Ascending aorta (tissue), 2 donors: ENCODE data around the gene TSC1. TPM values are rescaled to one million over a fixed set of nuclear protein-coding genes. Genes with fewer than 3 reads are reported as not detected.

Experiments
- DNase-seq, 2 donors: peaks; one replicate each; pipeline ENCODE4 v3.0.0-alpha.2; 2019; ENCODE audit warnings: low spot score in 2 of 2
- H3K27ac ChIP-seq, 2 donors: fragments of 200-600 bp; sonication (generic); one replicate each; pipeline ENCODE4 v1.5.1; 2016 to 2017; ENCODE audit warnings: mild to moderate bottlenecking in 1 of 2
- H3K27me3 ChIP-seq: fragments of 200-600 bp; sonication (generic); one replicate; pipeline ENCODE4 v1.5.1; 2017
- H3K36me3 ChIP-seq, 2 donors: fragments of 200-600 bp; sonication (generic); one replicate each; pipeline ENCODE4 v1.5.1; 2016
- H3K4me1 ChIP-seq, 2 donors: fragments of 200-600 bp; sonication (generic); one replicate each; pipeline ENCODE4 v1.5.1; 2016 to 2017; ENCODE audit warnings: mild to moderate bottlenecking in 1 of 2
- H3K4me3 ChIP-seq, 2 donors: fragments of 200-600 bp; sonication (generic); one replicate each; pipeline ENCODE4 v1.5.1; 2016 to 2017; ENCODE audit warnings: mild to moderate bottlenecking in 1 of 2
- H3K9me3 ChIP-seq, 2 donors: fragments of 200-600 bp; sonication (generic); one replicate each; pipeline ENCODE4 v1.5.1; 2016
- CTCF ChIP-seq, 3 experiments: fragments of 200-600 bp in 2 of 3; fragments of 450-650 bp in 1 of 3; sonication (generic) in 2 of 3; IDR thresholded peaks; one replicate each; pipeline ENCODE4 v1.5.1; 2016 to 2019; ENCODE audit warnings: antibody characterized with exemption in 3 of 3, mild to moderate bottlenecking in 1 of 3, moderate library complexity in 1 of 3
- intact Hi-C: fragments of 100-400 bp; cut with DNase I; formaldehyde crosslinking; loops from one replicate; pipeline ENCODE4 v1.15.1; 2023
- total RNA-seq: library from RNA; depleted of rRNA; stranded (reverse); fragments of >200 nt; gene quantifications from one replicate; pipeline ENCODE4 v1.1.0, GENCODE V29; 2016

Gene TSC1
- total RNA-seq, 1 donor from 2014 or later: 39.8 TPM

- no peak for DNase-seq
- Histone ChIP-seq H3K27ac (no peak overlapping the region), H3K36me3 (no peaks in the 10 kb centered on the region), H3K4me3 (no peak overlapping the region), H3K4me1 (peaks cover 0 to 14% of the 10 kb centered on the region in 2 donors), H3K9me3 (no peaks in the 10 kb centered on the region), H3K27me3 (no peaks in the 10 kb centered on the region)
- no peak for TF ChIP-seq CTCF (IDR thresholded peaks at IDR 0.05)
- intact Hi-C loops: loop anchor here (10.0 kb wide), 2 partner anchors 202 to 1082 kb away; partner anchors contain the start of gene BRD3OS
These were observed 1.8 kb downstream of the TSC1 start for GRCh38 chr9:132942541-132943182.

- intact Hi-C loops: no loop called here
- H3K27me3 ChIP-seq: no peaks in the 10 kb centered on the region
- H3K4me3 ChIP-seq: no peak overlapping the region
- no peaks in the 10 kb centered on the region for H3K9me3 ChIP-seq
- H3K36me3 ChIP-seq: peaks cover 3 to 7% of the 10 kb centered on the region in 2 donors
- no peak for TF ChIP-seq CTCF (IDR thresholded peaks at IDR 0.05)
- no peak overlapping the region for H3K27ac ChIP-seq
- peaks cover 0 to 10% of the 10 kb centered on the region in 2 donors for H3K4me1 ChIP-seq
- no peak for DNase-seq
These were observed 5.2 kb downstream of the TSC1 start for GRCh38 chr9:132939169-132939568.

GRCh38 chr9:132937463-132937901, 6.9 kb downstream of the TSC1 start:
- H3K4me3 ChIP-seq: no peak overlapping the region
- peaks cover 7 to 11% of the 10 kb centered on the region in 2 donors for H3K36me3 ChIP-seq
- no peaks in the 10 kb centered on the region for H3K27me3 ChIP-seq
- peaks cover 0 to 3% of the 10 kb centered on the region in 2 donors for H3K4me1 ChIP-seq
- DNase-seq: no peak
- intact Hi-C loops: no loop called here
- no peaks in the 10 kb centered on the region for H3K9me3 ChIP-seq
- H3K27ac ChIP-seq: no peak overlapping the region
- no peak for TF ChIP-seq CTCF (IDR thresholded peaks at IDR 0.05)

GRCh38 chr9:132935026-132935425, 9.4 kb downstream of the TSC1 start:
- intact Hi-C loops: no loop called here
- H3K27me3 ChIP-seq: no peaks in the 10 kb centered on the region
- H3K4me3 ChIP-seq: no peak overlapping the region
- no peak for TF ChIP-seq CTCF (IDR thresholded peaks at IDR 0.05)
- H3K27ac ChIP-seq: no peak overlapping the region
- no peak for DNase-seq
- H3K4me1 ChIP-seq: no peaks in the 10 kb centered on the region
- no peaks in the 10 kb centered on the region for H3K9me3 ChIP-seq
- H3K36me3 ChIP-seq: peaks cover 11 to 12% of the 10 kb centered on the region in 2 donors

GRCh38 chr9:132931178-132931735, 13.2 kb downstream of the TSC1 start:
- TF ChIP-seq CTCF (IDR thresholded peaks at IDR 0.05): no peak
- Histone ChIP-seq H3K27ac (no peak overlapping the region), H3K9me3 (no peaks in the 10 kb centered on the region), H3K36me3 (peaks cover 37 to 40% of the 10 kb centered on the region in 2 donors), H3K27me3 (no peaks in the 10 kb centered on the region), H3K4me3 (no peak overlapping the region), H3K4me1 (no peaks in the 10 kb centered on the region)
- no peak for DNase-seq
- intact Hi-C loops: no loop called here
